NK-92 (cell line): ENCODE results near the gene C11orf97.

Experiments used
- DNase-seq: peaks from one replicate; lab custom pipeline; 2025; ENCODE audit not compliant: unreplicated experiment; lab: John Stamatoyannopoulos, UW

C11orf97 gene

DNA sequence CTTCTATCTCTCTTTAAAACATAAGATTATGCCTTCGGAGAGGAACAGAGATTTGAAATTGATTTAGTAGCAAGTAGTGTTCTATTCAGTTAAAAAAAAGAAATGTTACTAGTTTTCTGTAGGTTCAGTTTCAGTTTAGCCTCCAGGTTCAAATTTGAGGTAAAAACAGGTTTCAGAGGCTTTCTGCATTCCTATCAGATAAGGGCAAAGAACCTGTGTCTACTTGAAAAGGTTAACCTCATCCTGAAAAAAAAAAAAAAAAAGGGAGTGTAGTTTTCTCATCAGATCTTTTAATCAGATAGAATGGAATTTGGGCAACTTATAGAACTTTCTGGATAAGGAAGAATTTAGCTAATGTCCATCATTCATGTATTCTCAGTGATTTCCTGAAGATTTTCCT lies 12.1 kb downstream of the C11orf97 start:
- DNase-seq = no peak

DNA sequence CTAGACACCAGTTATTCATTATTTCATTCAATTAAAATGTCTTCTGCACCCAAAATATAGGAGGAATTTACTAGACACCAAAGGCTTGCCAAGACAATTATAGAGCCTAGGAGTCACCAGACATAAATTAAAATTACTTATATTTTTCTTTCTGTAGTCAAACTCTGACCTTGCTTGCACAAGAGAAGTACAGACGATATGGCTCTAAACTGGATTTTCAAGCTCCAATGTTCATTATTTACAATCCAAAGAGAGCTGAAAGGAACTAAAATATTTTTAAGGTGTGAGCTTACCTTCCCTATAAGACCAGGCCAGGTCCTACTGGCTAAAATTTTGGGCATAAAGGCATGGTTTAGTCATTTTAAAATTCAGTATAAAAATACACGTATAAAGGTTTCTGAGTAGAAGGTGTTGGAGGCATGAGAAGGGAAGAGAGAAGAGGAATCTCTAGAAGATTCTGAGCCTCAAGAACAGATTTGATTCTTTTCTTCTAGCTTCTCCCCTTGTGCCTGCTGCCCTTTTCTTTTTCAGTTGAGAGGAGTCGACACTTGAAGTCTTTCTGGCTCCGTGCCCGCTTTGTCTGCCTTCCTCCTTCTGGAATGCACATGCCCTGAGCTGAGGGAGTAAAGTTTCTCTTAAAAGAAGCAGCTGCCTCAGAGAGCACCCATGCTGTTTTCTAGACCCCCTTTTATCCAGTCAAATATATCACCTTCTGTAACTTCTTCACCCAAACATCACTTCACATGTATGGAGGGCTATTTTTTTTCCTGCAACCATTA lies 13.5 kb downstream of the C11orf97 start:
- DNase-seq = no peak

DNA sequence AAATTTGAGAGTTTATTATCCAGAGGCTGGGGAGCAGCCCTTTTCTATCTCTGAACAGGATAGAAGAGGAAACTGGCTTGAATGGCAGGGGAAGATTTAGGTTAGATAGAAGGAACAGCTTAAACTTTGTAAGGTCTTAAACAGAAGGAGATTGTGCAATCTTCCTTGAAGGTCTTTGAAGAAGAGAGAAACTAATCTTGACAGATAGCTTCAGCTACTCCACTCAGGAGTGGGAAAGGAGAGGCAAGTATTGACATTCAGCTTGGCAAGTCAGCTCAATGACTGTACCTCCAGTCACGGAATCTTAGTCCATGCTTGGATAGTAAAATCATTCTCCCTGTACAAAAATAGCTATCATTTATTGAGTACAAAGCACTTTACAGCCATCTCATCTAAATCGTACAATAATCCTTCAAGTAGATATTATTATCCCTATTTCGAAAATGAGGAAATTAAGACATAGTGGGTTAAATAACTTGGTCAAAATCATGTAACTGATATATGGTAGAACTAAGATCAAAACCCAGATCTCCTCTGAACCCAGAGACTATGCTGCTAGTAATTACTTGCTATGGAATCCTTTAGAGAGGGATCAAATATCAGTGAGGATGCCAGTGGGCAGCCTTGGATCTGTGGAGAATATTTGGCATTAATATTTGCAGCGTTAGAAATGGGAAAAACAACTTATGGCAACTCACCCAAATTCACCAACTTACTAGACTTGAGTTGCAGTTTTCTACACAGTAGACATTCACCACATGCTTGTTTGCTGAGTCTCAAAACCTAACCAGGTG lies 14.6 kb downstream of the C11orf97 start:
- DNase-seq = no peak

DNA sequence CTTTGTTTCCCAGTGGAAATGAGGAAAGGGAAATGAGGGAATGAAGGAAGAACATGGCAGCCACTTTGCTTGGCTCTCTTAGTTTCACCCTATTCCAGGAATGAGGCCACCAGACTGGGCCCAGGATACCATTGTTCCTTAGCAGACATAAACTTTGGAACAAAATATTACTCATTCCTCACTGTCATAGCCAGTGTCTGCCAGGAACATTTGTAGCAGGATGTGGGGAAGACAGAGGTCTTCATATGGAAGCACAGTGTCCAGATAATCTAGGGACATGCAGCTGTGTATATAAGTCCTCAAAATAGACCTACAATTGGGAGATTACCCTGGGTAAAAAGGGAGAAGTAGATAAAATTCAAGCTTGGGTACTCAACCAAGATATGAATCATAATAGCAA lies 16.3 kb downstream of the C11orf97 start:
- DNase-seq = no peak

DNA sequence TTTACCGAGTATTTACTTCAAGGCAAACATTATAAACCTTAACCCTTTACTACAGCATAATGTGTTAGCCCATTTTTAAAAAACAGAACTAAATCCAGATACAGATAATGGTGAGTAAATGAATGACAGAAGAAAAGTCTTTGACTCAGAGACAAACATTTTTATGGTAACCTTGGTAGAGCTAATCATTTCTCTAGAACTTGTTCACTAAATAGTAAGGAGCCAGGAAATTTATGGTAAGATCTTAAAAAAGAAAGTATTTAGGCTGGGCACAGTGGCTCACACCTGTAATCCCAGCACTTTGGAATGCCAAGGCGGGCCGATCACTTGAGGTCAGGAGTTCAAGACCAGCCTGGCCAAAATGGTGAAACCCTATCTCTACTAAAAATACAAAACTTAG lies 19.9 kb downstream of the C11orf97 start:
- no peak for DNase-seq

DNA sequence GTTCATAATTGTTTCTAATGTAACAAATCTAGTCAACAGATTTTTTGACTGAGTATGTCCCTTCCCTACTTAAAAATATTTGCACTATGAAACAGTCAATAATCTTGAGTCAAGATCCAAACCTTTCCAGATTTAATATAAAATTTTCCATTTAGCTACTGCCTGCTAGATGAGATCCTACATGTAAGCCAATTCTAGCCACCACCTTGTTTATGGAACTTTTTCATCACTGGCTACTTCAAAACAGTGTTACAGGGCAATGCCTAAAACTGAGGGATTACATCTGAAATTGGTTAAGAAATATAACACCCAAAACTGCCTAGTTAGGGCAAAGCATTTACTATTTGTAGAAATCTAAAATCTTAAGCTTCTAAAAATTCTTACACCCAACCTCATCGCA lies 20.9 kb downstream of the C11orf97 start:
- DNase-seq = no peak

DNA sequence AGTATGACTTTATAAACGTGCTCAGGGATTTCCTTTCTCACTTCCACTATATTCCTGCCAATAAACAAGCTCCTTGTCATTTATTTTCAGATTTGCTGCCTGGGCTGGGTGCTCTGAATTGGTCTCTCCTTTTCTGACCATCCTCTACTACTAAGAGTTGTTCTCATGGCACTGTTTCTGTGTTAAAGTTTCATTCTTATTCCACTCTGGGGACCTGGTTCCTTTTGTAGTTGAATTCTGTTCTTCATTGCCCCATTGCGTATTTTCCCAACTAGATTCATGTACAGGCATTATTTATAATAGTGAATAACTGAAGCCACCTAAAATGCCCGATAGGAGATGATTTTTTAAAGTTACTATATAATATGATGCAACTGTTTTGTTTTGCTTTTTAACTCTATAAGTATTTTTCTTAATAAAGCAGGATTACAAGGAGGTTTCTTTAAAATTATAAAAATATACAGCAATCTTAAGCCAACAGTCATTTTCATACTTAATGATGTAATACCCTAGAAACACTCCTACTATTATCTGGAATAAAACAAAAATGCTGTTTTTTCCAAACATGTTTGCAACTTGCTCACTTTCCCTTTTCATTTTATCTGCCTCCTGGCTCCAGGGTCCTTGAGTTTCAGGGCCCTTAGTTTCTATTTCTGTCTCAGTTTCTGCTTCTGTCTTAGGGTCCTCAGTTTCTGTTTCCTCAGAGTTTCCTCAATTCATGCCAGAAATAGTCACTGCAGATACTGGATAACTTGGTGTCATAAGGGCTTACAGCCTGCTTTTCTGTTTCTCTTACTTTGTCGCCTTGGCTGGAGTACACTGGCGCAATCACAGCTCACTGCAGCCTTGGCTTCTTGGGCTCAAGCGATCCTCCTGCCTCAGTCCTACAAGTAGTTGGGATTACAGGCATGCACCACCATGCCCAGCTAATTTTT lies 21.7 kb downstream of the C11orf97 start:
- DNase-seq = no peak

DNA sequence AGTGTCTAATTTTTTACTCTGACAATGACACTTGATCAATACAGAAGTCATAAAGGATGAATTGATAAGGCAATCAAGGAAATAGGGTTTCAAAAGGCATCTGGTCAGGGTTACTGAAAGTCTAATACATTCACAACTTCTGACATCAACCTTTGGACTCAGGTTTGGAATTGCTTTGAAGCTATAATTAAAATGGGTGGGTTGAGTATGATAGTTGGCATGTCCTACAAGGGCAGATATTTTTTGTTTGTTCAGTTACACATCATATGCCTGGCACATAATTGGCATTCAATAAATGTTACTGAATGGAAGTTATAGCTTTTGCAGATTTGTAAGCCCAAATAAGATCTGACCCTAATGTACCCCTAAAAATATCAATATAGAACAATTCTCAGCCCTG lies 24.1 kb downstream of the C11orf97 start:
- DNase-seq = no peak

DNA sequence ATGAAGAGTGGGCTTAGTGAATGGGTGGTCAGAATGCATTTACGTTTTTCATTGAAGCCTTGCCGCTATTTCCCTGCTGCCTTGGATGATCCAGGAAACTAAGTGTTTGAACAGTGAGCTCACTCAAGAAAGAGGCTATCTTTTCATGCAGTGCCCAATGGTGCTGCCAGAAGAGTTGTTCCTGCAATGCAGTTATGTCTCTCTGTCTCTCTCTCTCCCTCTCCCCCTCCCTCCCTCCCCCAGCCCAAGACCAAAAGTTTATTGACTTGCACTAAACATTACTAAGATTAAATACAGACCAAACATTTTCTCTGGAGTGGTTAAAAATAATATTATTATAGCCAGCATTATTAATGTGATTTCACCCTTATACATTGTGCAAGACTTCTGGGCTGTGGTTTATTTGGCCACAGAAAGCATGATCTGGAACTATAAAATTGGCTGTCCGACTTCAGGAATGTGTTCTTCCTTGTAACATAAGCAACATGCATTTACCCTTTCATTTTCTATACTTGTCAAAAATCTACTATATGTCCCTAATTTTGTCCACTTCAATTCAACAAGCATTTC lies 24.9 kb downstream of the C11orf97 start:
- no peak for DNase-seq

DNA sequence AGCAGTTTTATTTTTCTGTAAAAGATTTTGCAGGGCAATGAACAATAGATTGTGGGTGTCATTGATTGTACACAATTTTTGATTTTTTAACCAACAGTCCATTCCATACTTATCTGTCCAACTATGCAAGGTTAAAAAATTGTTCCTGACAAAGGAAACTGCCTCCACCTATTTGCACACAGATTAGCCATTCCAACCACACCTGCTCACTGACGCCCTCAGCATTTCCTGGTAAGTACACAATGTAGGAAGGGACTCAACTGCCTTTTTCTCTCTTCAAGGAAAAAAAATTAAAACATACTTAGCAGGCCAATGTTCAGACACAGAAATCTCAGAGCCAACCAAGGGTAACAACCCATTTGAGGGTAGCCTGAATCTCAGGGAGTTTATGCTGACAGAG lies 27.2 kb downstream of the C11orf97 start:
- no peak for DNase-seq

DNA sequence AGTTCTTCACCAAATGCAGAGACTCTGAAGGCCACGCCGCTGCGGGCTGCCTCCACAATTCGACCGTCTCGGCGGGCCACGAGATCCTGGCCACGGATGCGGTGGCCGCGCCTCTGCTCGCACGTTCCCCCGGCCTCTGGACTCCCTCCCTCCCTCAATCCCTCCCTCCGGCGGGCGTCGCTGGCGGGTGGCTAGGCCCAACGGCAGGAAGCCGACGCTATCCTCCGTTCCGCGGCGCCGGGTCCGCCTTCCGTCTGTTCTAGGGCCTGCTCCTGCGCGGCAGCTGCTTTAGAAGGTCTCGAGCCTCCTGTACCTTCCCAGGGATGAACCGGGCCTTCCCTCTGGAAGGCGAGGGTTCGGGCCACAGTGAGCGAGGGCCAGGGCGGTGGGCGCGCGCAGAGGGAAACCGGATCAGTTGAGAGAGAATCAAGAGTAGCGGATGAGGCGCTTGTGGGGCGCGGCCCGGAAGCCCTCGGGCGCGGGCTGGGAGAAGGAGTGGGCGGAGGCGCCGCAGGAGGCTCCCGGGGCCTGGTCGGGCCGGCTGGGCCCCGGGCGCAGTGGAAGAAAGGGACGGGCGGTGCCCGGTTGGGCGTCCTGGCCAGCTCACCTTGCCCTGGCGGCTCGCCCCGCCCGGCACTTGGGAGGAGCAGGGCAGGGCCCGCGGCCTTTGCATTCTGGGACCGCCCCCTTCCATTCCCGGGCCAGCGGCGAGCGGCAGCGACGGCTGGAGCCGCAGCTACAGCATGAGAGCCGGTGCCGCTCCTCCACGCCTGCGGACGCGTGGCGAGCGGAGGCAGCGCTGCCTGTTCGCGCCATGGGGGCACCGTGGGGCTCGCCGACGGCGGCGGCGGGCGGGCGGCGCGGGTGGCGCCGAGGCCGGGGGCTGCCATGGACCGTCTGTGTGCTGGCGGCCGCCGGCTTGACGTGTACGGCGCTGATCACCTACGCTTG lies 31.7 kb downstream of the C11orf97 start, which contains the start of gene FUT4:
FUT4 (plus strand) TSS at position 227 of the 951 bp plus-strand sequence; CDS start at position 440, 213 bp downstream.
- DNase-seq = no peak

DNA sequence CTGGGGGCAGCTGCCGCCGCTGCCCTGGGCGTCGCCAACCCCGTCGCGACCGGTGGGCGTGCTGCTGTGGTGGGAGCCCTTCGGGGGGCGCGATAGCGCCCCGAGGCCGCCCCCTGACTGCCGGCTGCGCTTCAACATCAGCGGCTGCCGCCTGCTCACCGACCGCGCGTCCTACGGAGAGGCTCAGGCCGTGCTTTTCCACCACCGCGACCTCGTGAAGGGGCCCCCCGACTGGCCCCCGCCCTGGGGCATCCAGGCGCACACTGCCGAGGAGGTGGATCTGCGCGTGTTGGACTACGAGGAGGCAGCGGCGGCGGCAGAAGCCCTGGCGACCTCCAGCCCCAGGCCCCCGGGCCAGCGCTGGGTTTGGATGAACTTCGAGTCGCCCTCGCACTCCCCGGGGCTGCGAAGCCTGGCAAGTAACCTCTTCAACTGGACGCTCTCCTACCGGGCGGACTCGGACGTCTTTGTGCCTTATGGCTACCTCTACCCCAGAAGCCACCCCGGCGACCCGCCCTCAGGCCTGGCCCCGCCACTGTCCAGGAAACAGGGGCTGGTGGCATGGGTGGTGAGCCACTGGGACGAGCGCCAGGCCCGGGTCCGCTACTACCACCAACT lies 32.5 kb downstream of the C11orf97 start:
- no peak for DNase-seq

DNA sequence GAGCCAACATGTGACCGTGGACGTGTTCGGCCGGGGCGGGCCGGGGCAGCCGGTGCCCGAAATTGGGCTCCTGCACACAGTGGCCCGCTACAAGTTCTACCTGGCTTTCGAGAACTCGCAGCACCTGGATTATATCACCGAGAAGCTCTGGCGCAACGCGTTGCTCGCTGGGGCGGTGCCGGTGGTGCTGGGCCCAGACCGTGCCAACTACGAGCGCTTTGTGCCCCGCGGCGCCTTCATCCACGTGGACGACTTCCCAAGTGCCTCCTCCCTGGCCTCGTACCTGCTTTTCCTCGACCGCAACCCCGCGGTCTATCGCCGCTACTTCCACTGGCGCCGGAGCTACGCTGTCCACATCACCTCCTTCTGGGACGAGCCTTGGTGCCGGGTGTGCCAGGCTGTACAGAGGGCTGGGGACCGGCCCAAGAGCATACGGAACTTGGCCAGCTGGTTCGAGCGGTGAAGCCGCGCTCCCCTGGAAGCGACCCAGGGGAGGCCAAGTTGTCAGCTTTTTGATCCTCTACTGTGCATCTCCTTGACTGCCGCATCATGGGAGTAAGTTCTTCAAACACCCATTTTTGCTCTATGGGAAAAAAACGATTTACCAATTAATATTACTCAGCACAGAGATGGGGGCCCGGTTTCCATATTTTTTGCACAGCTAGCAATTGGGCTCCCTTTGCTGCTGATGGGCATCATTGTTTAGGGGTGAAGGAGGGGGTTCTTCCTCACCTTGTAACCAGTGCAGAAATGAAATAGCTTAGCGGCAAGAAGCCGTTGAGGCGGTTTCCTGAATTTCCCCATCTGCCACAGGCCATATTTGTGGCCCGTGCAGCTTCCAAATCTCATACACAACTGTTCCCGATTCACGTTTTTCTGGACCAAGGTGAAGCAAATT lies 33.3 kb downstream of the C11orf97 start:
- no peak for DNase-seq

DNA sequence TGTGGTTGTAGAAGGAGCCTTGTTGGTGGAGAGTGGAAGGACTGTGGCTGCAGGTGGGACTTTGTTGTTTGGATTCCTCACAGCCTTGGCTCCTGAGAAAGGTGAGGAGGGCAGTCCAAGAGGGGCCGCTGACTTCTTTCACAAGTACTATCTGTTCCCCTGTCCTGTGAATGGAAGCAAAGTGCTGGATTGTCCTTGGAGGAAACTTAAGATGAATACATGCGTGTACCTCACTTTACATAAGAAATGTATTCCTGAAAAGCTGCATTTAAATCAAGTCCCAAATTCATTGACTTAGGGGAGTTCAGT lies 33.9 kb downstream of the C11orf97 start:
- no peak for DNase-seq

DNA sequence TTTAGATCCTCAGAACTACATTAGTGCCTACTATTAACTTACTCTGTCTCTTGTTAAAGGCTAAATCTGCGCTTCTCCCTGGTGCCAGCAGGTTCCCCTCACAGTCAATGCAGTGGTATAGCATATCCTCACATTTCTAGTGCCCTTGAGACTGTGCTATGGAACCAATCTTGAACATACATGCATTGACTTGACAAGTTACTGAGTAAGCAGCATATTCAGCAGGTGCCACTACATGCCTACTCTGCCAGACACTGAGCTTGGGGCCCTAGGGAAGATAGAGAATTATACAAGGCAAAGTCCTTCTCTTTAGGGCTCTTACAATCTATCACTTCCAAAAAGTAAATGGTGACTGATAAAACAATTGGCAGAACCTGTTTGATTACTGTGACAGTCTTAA lies 34.6 kb downstream of the C11orf97 start:
- DNase-seq = no peak

DNA sequence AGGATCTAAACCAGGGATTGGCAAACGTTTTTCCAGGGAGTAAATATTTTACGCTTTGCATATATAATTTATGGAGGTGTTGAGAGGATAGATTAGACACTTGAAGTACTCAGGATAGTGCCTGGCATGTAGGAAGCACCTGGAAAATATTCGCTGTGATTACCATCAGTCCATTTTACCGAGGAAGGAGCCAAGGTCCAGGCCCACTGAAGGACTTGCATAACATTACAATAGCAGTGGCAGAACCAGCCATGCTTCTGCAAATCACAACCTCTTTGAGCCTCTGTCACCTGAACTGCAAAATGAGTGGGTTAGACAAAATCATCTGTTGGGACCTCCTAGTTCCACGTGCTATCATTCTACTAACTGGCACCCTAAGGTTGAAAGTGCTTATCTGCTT lies 36.9 kb downstream of the C11orf97 start:
- no peak for DNase-seq

DNA sequence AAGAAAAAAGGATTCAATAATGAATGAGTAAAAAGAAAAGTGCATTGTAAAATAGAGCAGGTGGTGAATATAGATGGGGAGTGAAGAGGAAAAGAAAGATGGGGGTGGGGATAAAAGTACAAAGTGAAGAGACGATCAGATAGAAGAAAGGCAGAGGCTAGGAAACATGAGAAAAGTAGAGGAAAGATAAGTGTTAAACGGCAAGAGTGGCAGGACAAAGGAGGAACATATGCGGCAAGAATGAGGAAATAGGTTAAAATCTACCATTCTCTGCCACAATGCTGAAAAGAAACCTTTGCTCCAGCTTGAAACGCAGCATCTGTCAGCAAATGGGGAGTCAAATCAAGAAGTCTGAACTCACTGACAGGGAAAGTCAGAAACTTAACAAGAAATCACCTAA lies 38.3 kb downstream of the C11orf97 start:
- no peak for DNase-seq

DNA sequence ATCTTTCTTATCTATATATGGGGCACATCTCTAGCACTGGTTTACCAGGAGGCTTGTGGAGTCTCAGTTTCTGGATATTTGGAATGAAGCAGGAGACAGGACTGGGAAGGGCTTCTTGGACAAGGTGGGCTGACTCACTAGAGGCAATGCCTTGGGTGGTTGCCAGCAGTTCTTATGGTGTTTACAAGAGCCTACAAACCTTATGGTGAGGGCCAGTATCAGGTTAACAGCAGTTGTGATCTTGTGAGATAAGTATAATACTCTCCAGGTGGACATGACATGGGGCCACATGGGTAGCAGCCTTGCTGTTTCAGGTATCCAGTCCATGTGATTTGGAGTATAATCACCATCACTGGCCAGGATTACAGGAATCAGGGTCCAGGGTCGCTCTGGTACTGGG lies 41.7 kb downstream of the C11orf97 start:
- DNase-seq = no peak
